Mammary epithelial cell (primary cell): ENCODE data around the gene BIRC7.

Experiments used
- EZH2 ChIP-seq: IDR thresholded peaks from 2 replicates; pipeline ENCODE4 v1.6.1; 2012; ENCODE audit warnings: low read length, inconsistent platforms, borderline replicate concordance
- TF ChIP-seq, protein P1 (sequence below), 2 donors: IDR thresholded peaks in 1 of 2; conservative IDR thresholded peaks in 1 of 2; 2 replicates each; pipeline ENCODE4 v1.5.1; 2011 to 2012; ENCODE audit warnings: inconsistent platforms in 2 of 2, low read length in 2 of 2, mild to moderate bottlenecking in 2 of 2, control low read depth in 1 of 2, low read depth in 1 of 2; ENCODE audit not compliant: insufficient read depth in 1 of 2; ENCODE audit errors: extremely low read depth in 1 of 2

DNA sequence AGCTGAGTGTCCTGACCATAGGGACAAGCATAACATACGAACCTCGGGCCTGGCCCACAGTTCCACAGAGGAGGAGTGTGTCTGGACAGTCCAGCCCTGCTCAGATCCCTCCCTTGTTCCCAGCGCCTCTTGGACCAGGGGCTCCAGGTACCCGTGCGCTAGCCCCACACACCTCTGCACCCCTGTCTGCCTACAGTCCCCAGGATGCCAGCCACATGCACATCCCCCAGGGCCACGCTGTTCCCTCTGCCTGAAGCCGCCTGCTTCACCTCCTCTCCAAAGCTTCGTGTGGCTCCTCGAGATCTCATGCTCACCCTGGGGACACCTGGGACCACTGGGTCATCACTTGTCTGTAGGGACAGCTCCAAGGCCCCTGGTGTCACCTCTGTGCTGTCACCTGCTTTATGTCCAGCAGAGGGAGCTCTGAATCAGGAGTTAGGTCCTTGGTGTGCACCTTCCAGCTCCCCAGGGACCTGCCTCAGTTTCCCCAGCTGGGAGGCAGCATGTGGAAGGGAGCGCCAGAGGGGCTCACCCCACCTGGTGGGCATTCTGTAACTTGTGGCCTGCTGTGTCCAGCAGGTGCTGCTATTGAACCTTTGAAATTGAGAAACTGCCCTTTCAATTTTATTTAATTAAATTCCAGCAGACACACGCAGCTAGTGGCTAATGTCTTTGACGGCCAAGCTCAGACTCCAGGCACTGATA, 12.4 kb upstream of the BIRC7 start:
- TF ChIP-seq EZH2, result no peak
- TF ChIP-seq, protein P1, sequence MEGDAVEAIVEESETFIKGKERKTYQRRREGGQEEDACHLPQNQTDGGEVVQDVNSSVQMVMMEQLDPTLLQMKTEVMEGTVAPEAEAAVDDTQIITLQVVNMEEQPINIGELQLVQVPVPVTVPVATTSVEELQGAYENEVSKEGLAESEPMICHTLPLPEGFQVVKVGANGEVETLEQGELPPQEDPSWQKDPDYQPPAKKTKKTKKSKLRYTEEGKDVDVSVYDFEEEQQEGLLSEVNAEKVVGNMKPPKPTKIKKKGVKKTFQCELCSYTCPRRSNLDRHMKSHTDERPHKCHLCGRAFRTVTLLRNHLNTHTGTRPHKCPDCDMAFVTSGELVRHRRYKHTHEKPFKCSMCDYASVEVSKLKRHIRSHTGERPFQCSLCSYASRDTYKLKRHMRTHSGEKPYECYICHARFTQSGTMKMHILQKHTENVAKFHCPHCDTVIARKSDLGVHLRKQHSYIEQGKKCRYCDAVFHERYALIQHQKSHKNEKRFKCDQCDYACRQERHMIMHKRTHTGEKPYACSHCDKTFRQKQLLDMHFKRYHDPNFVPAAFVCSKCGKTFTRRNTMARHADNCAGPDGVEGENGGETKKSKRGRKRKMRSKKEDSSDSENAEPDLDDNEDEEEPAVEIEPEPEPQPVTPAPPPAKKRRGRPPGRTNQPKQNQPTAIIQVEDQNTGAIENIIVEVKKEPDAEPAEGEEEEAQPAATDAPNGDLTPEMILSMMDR (conservative IDR thresholded peaks at IDR 0.05 in 1 of 2, IDR thresholded peaks at IDR 0.05 in 1 of 2; ENCODE audit: extremely low read depth in 1 of 2, insufficient read depth in 1 of 2, low read depth in 1 of 2, low read length in 2 of 2), result peak; percentile 66 to 90
